SK-N-DZ (cell line): ENCODE measurements around the gene KDM4C.

ENCODE experiments used
- DNase-seq: peaks from one replicate; pipeline ENCODE4 v3.0.0-alpha.2; 2015; ENCODE audit warnings: low spot score

The KDM4C gene

DNA sequence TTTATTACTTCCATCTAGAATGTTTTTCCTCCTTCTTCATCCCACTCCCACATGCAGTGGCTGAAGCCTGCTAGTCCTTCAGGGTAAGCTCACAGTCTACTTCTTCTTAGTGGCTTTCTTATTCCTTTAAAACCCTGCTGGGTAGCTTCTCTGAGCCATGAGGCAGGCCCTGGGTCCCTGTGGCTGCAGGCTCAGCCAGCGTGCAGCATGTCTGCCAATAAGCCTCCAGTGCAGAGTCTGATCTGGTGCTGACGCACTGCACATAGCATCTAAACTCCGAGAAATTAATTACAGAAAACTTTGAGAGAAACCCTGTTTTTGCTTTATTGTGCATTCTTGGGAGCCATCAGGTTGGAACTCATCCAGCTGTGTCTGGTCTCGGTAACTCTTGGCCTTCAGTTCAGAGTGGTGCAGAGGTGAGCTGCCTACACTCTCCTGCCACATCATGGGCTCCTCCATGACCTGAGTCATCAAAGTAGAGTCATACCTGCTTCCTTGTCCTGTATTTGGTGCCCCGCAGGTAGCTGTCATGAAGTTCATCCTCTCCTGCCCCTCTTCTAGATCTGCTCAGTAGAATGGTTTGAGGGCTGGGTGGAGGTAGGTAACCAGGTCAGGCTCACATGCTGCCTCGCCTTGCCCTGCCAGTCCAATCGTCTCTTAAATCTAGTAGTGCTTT lies 339.4 kb downstream of the KDM4C start:
- DNase-seq, result no peak

DNA sequence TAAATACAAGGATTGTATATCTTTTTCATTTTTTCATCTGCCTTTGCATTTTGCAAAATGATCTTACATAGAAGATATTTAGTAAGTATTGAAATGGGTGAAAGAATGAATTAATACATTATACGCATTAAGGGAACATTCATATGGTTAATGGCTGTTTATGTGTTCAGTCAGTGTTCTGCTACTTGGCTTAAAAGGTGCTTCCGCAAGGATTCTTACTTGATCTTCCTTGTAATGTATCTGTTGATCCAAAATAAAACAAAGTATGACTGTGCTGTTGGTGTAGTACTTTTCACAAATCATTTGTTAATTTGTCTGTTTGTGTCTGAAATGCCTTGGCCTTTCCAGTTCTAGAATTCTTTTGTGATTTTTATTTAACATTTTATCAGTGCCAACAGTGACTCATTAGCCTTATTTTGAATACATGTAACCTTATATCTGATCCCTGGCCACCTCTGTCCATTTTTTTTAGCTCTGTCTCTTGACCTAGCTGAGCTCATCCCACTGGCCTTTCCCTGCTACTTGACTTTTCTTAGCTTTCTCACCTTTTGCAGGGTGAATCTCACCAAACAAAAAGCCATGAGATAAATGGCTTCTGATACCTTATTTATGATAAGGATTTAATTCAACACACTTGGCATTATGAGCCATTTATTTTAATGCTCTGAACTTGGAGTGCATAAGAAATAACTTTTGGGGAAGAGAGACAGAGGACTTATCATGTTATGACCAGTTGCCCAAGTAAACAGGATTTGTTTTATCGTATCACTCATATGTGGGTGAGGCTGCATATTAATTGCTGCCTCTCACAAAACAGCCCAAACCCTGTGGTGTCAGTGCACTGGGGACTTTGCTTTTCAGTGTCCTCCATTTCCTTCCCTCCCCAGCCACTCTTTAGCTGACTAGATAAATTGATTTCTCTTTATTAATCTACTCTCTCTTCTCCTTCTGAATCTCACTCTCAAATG lies 340.3 kb downstream of the KDM4C start:
- no peak for DNase-seq

DNA sequence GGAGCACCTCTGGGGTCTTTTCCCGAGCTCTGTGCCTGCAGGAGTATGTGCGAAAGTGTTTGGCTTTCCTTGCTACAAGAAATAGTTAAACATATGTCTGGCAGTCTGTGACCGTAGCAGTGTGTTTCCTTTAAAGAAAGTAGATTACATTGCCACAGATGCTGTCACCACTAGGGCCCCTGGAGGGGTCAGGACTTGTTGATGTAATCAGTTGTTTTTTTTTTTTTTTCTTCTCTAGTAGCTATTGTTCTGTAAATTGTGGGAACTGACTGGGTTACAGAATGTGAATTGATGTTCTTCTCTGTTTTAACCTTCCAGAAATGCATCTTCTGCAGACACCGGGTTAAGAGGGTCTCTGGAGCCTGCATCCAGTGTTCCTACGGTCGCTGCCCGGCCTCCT lies 345.6 kb downstream of the KDM4C start:
- no peak for DNase-seq

DNA sequence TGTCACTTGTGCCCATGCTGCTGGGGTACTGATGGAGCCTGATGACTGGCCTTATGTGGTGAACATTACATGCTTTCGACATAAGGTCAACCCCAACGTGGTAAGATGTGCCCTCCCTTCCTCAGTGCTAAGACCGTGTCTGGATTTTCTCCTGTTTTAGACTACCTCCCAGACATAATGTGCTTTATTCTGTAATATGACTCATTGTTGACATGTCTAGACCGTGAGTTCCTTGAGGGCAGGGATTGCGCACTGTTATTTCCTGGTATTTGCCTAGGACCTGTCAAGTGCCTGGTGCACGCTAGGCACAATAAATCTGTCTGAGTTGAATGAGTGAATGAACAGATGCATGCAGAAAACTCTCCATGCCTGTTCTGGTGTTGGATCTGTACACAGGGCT lies 346.0 kb downstream of the KDM4C start:
- DNase-seq, result no peak

DNA sequence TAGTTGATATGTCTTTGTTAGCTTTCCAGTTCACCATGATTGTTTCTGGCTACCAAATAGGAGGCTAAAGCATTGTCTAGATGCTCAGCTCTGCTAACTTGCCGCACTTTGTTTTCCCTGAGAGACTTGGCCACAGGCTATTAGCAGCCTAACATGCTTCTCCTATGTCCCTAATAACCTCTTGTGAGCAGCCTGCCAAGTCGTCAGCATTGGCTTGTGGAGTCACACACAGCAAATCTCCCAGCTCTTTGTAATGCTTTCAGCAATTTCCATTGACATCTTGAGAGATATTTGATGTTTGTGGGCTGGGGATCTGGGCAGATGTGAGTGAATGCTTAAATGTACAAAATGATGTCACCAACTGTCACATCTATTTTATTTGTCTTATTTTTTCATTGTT lies 346.9 kb downstream of the KDM4C start:
- DNase-seq, result no peak

- DNase-seq, result no peak
Observed at GRCh38 chr9:7105095-7105494, 347.3 kb downstream of the KDM4C start.

DNA sequence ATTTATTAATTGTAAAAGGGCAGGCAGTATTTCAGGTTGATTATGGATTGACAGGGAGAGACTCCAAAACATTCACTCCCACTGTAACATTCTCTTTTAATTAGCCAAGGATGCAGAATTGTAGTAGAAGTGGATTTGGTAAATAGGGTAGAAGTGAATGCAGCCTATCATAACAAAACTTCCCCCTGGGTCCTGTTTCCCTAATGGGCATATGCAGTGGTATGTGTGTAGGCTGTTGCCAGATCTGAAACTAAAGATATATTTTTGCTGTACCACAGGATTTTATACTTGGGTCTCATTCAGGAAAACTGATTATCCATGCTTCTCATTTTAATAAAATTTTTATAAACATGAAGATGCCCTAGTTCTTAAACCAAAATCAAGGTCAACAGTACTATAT lies 351.2 kb downstream of the KDM4C start:
- no peak for DNase-seq

GRCh38 chr9:7111413-7111812 lies 353.6 kb downstream of the KDM4C start:
- DNase-seq, result no peak

DNA sequence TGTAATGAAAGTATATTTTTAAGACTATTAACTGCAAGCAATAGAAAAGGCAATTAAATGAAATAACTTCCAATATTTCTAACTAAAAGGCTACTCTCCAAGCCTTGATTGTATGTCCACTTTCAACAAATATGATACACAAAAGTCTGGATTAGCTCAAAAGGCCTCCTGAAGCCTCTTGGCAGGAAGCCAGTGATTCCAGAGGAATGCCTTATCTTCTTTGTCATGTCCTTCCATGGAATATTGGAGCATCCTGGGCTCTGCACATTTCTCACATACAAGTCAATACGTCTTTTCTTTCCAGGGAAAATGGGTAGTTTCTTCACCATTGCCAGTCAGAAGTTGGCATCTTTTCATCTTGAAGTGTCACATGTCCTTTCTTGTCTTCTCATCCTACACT lies 357.8 kb downstream of the KDM4C start:
- no peak for DNase-seq

DNA sequence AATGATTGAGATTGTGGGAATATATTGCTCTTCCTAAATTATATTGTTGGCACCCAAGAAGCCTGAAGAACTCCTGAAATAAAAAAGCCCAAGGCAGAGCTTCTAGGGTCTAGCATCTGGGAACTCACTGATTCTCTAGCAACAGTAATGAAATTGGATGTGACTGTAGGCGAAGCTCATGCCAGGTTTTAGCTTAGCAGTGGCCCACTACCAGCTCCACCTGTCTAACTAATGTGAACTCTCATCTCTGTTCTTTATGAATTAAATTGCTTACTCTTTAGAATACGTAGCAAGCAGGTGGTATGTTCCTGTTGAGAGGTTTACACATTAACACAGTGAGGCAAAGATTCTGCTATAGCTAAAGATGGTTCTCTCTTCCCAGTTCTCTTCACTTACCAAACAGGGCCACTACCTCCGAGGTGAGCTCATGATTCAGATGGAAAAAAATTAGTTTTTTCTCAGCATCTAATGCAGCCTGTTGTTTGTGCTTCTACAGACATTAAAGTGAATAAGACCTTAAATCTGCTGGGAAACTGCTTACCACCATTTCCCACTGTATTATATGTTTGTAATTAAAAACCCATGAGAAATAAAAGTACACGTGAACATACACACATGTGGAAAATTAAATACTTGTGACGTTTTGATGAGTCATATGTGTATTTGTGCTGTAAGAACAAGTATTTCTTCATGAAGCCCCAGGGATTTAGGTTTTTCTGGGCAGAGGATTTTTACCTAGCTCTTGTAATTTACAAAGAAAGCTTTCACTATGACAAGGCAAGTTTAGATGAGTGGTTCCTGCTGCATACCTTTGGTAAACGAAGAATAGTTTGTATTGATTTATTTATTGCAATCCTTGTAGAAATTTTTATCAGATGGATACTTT lies 360.1 kb downstream of the KDM4C start:
- no peak for DNase-seq

- no peak for DNase-seq
Observed at GRCh38 chr9:7118633-7119032, 360.9 kb downstream of the KDM4C start.

GRCh38 chr9:7119612-7120011 lies 361.8 kb downstream of the KDM4C start:
- no peak for DNase-seq

DNA sequence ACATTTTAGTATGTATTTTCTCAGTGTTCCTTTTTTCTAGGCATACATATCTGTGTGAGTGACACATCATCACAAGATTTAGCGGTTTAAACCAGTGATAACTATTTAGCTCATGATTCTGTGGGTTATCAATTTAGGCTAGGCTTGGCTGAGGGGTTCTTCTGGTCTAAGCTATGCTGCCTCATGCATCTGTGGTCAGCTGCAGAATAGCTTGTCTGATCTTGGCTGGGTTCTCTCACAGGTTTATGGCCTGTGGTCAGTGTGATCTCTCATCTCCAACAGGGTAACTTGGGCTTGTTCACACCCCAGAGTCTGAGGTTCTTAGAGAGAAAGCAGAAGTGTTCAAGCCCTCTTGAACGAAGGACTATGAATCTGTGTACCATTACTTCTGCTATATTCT lies 363.3 kb downstream of the KDM4C start:
- DNase-seq, result no peak

GRCh38 chr9:7121664-7122063 lies 363.9 kb downstream of the KDM4C start:
- DNase-seq, result no peak

GRCh38 chr9:7123743-7124142 lies 366.0 kb downstream of the KDM4C start:
- DNase-seq, result no peak

DNA sequence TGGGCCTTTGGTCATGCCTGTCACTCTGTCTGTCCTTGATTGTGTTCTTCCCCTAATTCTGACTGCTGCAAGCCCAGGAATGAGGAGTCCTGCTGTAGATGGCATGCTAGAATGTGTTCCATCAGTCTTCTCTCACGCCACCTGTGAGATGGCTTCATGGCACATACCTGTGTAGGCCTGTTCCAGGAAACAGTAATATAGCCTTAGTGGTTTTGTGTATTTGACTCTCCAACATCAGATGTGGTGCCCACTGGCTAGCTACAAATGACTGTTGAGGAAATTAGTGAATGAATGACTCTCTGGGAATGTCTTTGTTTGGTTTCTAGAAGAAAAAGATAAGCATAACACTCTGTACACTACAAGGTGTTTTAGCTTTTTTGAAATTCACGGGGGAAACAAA lies 367.5 kb downstream of the KDM4C start:
- DNase-seq, result no peak

DNA sequence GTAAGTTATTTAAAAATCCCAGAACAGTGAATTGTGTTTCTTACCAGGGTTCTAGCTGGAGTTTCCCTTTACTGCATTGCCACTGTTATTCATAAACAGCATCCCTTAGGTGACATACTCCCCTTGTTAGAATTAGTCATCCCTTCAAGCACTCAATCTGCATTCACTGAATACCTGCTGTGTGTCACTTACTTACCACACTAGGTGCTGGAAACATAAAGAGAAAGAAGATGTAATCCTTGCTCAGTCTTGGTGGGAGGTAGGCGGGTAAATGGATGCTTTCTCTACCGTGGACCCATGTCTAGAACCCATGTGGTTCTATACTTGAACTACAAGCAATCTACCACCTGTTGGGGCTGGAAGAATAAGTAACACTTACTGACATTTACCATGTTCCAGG lies 371.6 kb downstream of the KDM4C start:
- DNase-seq, result no peak

DNA sequence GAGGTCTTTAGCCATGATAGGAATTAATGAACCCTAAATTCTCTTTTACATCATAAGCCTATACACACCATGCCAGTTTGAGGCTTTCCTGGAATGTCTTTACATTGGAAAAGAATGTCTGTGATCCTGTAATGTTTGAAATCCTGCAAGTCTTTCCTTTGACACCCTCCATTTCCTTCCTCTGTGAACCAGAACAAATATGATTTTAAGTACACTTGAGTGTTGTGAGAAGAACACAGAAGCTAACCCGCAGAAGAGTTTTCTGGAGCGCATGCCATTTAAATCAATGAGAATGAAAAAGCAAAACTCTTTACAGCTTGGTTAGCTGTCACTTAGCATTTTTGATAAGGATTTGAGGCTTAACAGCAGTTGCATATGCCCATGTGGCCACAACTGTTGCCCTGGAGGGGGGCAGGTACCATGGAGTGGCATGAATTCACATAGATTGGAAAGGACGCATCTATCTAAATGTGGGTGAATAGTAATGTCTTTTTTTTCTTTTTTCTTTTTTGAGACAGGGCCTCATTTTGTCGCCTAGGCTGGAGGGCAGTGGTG lies 372.6 kb downstream of the KDM4C start:
- DNase-seq, result peak; percentile 69

DNA sequence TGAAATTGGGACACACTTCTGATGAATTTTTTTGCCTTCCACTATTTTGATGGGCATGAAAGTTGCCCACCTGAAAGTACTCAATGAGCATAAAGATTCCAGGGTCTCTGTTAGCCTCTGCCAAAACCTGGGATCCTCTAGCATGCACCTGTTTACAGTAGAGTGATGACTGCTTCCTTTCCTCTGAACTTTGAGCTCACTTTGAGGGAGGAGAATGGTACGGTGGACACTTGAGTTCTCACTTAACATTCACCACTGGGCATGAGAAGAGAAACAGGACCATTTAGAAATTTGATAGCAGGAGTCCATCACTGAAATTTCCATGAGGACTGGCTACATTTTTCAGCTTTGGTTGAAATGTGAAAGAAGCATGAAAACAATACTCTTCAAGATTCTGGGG lies 374.8 kb downstream of the KDM4C start:
- DNase-seq, result no peak

- no peak for DNase-seq
Observed at GRCh38 chr9:7135735-7136134, 378.0 kb downstream of the KDM4C start.

GRCh38 chr9:7137040-7137439 lies 379.3 kb downstream of the KDM4C start:
- DNase-seq, result no peak

- no peak for DNase-seq
Observed at GRCh38 chr9:7137571-7137970, 379.8 kb downstream of the KDM4C start.
